Activated CD8-positive, alpha-beta T cell treated with anti-CD3 and anti-CD28 coated beads for 36 hours (primary cell): ENCODE measurements around the gene MS4A13. TPM values are rescaled to one million over a fixed set of nuclear protein-coding genes. Genes with fewer than 3 reads are reported as not detected.

Source experiments
- ATAC-seq: fragments of 200-7000 bp; cut with Tn5 transposase; one replicate; pipeline ENCODE4 v1.10.0; 2021; ENCODE audit warnings: mild to moderate bottlenecking, moderate library complexity
- CTCF ChIA-PET: fragments of 350-600 bp; sonication (Branson Sonifier 250); formaldehyde crosslinking; loops from one replicate; lab custom pipeline; 2021; ENCODE audit warnings: antibody characterized with exemption; lab: Charles Lee
- POLR2A ChIA-PET: fragments of 350-600 bp; sonication (Branson Sonifier 250); formaldehyde crosslinking; loops from one replicate; lab custom pipeline; 2021; ENCODE audit warnings: antibody characterized with exemption; lab: Charles Lee
- DNase-seq: peaks from one replicate; pipeline ENCODE4 v3.0.0-alpha.2; 2020
- H3K27ac Mint-ChIP-seq: one replicate; pipeline ENCODE4 v1.8.0; 2021; ENCODE audit warnings: mild to moderate bottlenecking, mixed read lengths
- H3K27me3 Mint-ChIP-seq: one replicate; pipeline ENCODE4 v1.8.0; 2021; ENCODE audit warnings: mixed read lengths
- H3K36me3 Mint-ChIP-seq: one replicate; pipeline ENCODE4 v1.8.0; 2021; ENCODE audit warnings: low read depth, mixed read lengths
- H3K4me1 Mint-ChIP-seq: one replicate; pipeline ENCODE4 v1.8.0; 2021; ENCODE audit warnings: low read depth, mixed read lengths
- H3K4me3 Mint-ChIP-seq: one replicate; pipeline ENCODE4 v1.8.0; 2021; ENCODE audit warnings: mild to moderate bottlenecking, moderate library complexity, mixed read lengths
- H3K9me3 Mint-ChIP-seq: one replicate; pipeline ENCODE4 v1.8.0; 2021; ENCODE audit warnings: mixed read lengths
- CTCF ChIP-seq: fragments of 200-600 bp; IDR thresholded peaks from one replicate; pipeline ENCODE4 v1.8.0; 2022; ENCODE audit warnings: antibody characterized with exemption, mild to moderate bottlenecking
- intact Hi-C: fragments of 100-400 bp; cut with micrococcal nuclease; formaldehyde crosslinking; loops from one replicate; pipeline ENCODE4 v1.10.0; 2022
- total RNA-seq, 2 experiments: library from RNA; stranded (reverse); gene quantifications; one replicate each; pipeline ENCODE4 v1.2.3, GENCODE V29; 2021

Gene MS4A13
- total RNA-seq, 2 experiments from 2014 or later, result not detected

- H3K36me3 Mint-ChIP-seq, result no peaks in the 10 kb centered on the region
- peaks cover 12% of the 10 kb centered on the region for H3K27me3 Mint-ChIP-seq
- no peaks in the 10 kb centered on the region for H3K4me1 Mint-ChIP-seq
- H3K9me3 Mint-ChIP-seq, result peaks cover 2% of the 10 kb centered on the region
- no peak for ATAC-seq
- POLR2A ChIA-PET, result no interaction called here
- DNase-seq, result no peak
- TF ChIP-seq CTCF, result no peak
- no peak overlapping the region for H3K27ac Mint-ChIP-seq
- intact Hi-C loops, result no loop called here
- CTCF ChIA-PET, result no interaction called here
- no peak overlapping the region for H3K4me3 Mint-ChIP-seq
Observed at GRCh38 chr11:60566776-60567175, 51.6 kb downstream of the MS4A13 start.

GRCh38 chr11:60570970-60571369 lies 55.8 kb downstream of the MS4A13 start:
- ATAC-seq (no peak), DNase-seq (no peak)
- Mint-ChIP-seq H3K27ac (no peak overlapping the region), H3K36me3 (no peaks in the 10 kb centered on the region), H3K9me3 (no peaks in the 10 kb centered on the region), H3K4me3 (no peak overlapping the region), H3K27me3 (peaks cover 17% of the 10 kb centered on the region), H3K4me1 (no peaks in the 10 kb centered on the region)
- no peak for TF ChIP-seq CTCF
- CTCF ChIA-PET, result no interaction called here
- POLR2A ChIA-PET, result no interaction called here
- intact Hi-C loops, result no loop called here

GRCh38 chr11:60589611-60590010 lies 74.4 kb downstream of the MS4A13 start:
- Mint-ChIP-seq H3K4me1 (no peaks in the 10 kb centered on the region), H3K4me3 (no peak overlapping the region), H3K36me3 (no peaks in the 10 kb centered on the region), H3K27me3 (peaks cover 4% of the 10 kb centered on the region), H3K9me3 (peaks cover 15% of the 10 kb centered on the region), H3K27ac (no peak overlapping the region)
- CTCF ChIA-PET, result no interaction called here
- POLR2A ChIA-PET, result no interaction called here
- DNase-seq (no peak), ATAC-seq (no peak)
- intact Hi-C loops, result no loop called here
- TF ChIP-seq CTCF, result no peak

Other genes with a start within 250 kb of the MS4A13 start
- gene MS4A4A, start 234.7 kb upstream of the MS4A13 start, total RNA-seq, result not detected
- gene MS4A6E, start 188.1 kb upstream of the MS4A13 start, total RNA-seq, result not detected
- gene MS4A7, start 136.9 kb upstream of the MS4A13 start, total RNA-seq, result not detected
- gene MS4A14, start 118.9 kb upstream of the MS4A13 start, total RNA-seq, result not detected
- not detected for gene MS4A5, start 85.8 kb upstream of the MS4A13 start, total RNA-seq
- gene MS4A1, start 59.5 kb upstream of the MS4A13 start, total RNA-seq, result 1 to 10 TPM; 1.7 to 2.1 TPM
- gene MS4A12, start 22.6 kb upstream of the MS4A13 start, total RNA-seq, result not detected
- not detected for gene MS4A8, start 184.2 kb downstream of the MS4A13 start, total RNA-seq
- gene MS4A18, start 209.3 kb downstream of the MS4A13 start, total RNA-seq, result not detected
- gene MS4A15, start 241.5 kb downstream of the MS4A13 start, total RNA-seq, result not detected